ENCODE data around the gene NOL4. TPM values are rescaled to one million over a fixed set of nuclear protein-coding genes. Genes with fewer than 3 reads are reported as not detected.

Gene NOL4
- total RNA-seq, 1 experiment from 2014 or later, result 1.1 TPM

- Histone ChIP-seq H3K9me3 (ENCODE audit: control insufficient read depth, insufficient read depth, low read depth, low read length) (no peaks in the 10 kb centered on the region), H3K27ac (ENCODE audit: low read length) (no peak overlapping the region), H3K27me3 (ENCODE audit: control insufficient read depth, insufficient read depth, low read length) (no peaks in the 10 kb centered on the region), H3K4me1 (ENCODE audit: control insufficient read depth, insufficient read depth, low read length) (no peaks in the 10 kb centered on the region), H3K36me3 (ENCODE audit: control insufficient read depth, insufficient read depth, low read length) (no peaks in the 10 kb centered on the region), H3K4me3 (ENCODE audit: low read depth in 2 of 2, low read length in 2 of 2) (no peak overlapping the region)
- no TSS peak for BruUV-seq (replicated peaks)
- in situ Hi-C loops (cut with HindIII; ENCODE audit: low pct_unique_long_range_greater_than_20kb, low sequenced_read_pairs), result no loop called here
- POLR2A ChIA-PET, result no interaction called here
- intact Hi-C loops (cut with micrococcal nuclease; ENCODE audit: unreplicated experiment), result no loop called here
- CTCF ChIA-PET, result interaction anchor here (0.6 kb wide), 1 partner anchor 118 kb away, joined by 6 read pairs; no protein-coding TSS in a partner anchor
- ATAC-seq (no peak), DNase-seq (ENCODE audit: low read depth, low spot score) (no peak)
- TF ChIP-seq, protein P1, sequence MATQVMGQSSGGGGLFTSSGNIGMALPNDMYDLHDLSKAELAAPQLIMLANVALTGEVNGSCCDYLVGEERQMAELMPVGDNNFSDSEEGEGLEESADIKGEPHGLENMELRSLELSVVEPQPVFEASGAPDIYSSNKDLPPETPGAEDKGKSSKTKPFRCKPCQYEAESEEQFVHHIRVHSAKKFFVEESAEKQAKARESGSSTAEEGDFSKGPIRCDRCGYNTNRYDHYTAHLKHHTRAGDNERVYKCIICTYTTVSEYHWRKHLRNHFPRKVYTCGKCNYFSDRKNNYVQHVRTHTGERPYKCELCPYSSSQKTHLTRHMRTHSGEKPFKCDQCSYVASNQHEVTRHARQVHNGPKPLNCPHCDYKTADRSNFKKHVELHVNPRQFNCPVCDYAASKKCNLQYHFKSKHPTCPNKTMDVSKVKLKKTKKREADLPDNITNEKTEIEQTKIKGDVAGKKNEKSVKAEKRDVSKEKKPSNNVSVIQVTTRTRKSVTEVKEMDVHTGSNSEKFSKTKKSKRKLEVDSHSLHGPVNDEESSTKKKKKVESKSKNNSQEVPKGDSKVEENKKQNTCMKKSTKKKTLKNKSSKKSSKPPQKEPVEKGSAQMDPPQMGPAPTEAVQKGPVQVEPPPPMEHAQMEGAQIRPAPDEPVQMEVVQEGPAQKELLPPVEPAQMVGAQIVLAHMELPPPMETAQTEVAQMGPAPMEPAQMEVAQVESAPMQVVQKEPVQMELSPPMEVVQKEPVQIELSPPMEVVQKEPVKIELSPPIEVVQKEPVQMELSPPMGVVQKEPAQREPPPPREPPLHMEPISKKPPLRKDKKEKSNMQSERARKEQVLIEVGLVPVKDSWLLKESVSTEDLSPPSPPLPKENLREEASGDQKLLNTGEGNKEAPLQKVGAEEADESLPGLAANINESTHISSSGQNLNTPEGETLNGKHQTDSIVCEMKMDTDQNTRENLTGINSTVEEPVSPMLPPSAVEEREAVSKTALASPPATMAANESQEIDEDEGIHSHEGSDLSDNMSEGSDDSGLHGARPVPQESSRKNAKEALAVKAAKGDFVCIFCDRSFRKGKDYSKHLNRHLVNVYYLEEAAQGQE (IDR thresholded peaks at IDR 0.05; ENCODE audit: insufficient read depth in 1 of 2, low read depth in 2 of 2, low read length in 1 of 2), result no peak
- TF ChIP-seq CTCF (IDR thresholded peaks at IDR 0.05) (no peak), POLR2AphosphoS5 (IDR thresholded peaks at IDR 0.05; ENCODE audit: low read depth, low read length) (no peak), TCF7L2 (IDR thresholded peaks at IDR 0.05; ENCODE audit: low read depth, low read length) (no peak), SIN3A (IDR thresholded peaks at IDR 0.05; ENCODE audit: borderline replicate concordance, insufficient read depth, low read depth, low read length) (no peak)
These were observed 37.4 kb upstream of the NOL4 start for GRCh38 chr18:34261865-34262780.

- TF ChIP-seq TCF7L2 (IDR thresholded peaks at IDR 0.05; ENCODE audit: low read depth, low read length) (no peak), CTCF (IDR thresholded peaks at IDR 0.05) (no peak), POLR2AphosphoS5 (IDR thresholded peaks at IDR 0.05; ENCODE audit: low read depth, low read length) (no peak)
- TF ChIP-seq, protein P1 (IDR thresholded peaks at IDR 0.05; ENCODE audit: insufficient read depth in 1 of 2, low read depth in 2 of 2, low read length in 1 of 2), result no peak
- no peaks in the 10 kb centered on the region for H3K36me3 ChIP-seq (ENCODE audit: control insufficient read depth, insufficient read depth, low read length)
- in situ Hi-C loops (cut with HindIII; ENCODE audit: low pct_unique_long_range_greater_than_20kb, low sequenced_read_pairs), result no loop called here
- no TSS peak for BruUV-seq (replicated peaks)
- CTCF ChIA-PET, result no interaction called here
- DNase-seq (ENCODE audit: low read depth, low spot score) (no peak), ATAC-seq (no peak)
- H3K27me3 ChIP-seq (ENCODE audit: control insufficient read depth, insufficient read depth, low read length), result no peaks in the 10 kb centered on the region
- H3K27ac ChIP-seq (ENCODE audit: low read length), result no peak overlapping the region
- intact Hi-C loops (cut with micrococcal nuclease; ENCODE audit: unreplicated experiment), result no loop called here
- POLR2A ChIA-PET, result no interaction called here
- no peaks in the 10 kb centered on the region for H3K4me1 ChIP-seq (ENCODE audit: control insufficient read depth, insufficient read depth, low read length)
- H3K4me3 ChIP-seq (ENCODE audit: low read depth in 2 of 2, low read length in 2 of 2), result no peak overlapping the region
- no peaks in the 10 kb centered on the region for H3K9me3 ChIP-seq (ENCODE audit: control insufficient read depth, insufficient read depth, low read depth, low read length)
These were observed 33.5 kb upstream of the NOL4 start for GRCh38 chr18:34258176-34258575.

Data from Panc1 (cell line).